Tibial nerve (tissue), 3 donors: ENCODE results near the gene GOSR1.

ENCODE experiments used
- POLR2A ChIP-seq, 2 donors: fragments of 450-650 bp; IDR thresholded peaks; one replicate each; pipeline ENCODE4 v1.6.1; 2017; ENCODE audit warnings: antibody characterized with exemption in 2 of 2, mild to moderate bottlenecking in 2 of 2, moderate library complexity in 2 of 2
- TF ChIP-seq, protein P1 (sequence below), 5 experiments: fragments of 200-600 bp in 3 of 5; fragments of 450-650 bp in 2 of 5; sonication (generic) in 3 of 5; IDR thresholded peaks; one replicate each; pipeline ENCODE4 v1.5.1; 2016 to 2019; ENCODE audit warnings: antibody characterized with exemption in 5 of 5, mild to moderate bottlenecking in 3 of 5, moderate library complexity in 2 of 5

GRCh38 chr17:30534298-30534697 lies 57.1 kb downstream of the GOSR1 start:
- TF ChIP-seq POLR2A (IDR thresholded peaks at IDR 0.05): no peak
- TF ChIP-seq, protein P1, sequence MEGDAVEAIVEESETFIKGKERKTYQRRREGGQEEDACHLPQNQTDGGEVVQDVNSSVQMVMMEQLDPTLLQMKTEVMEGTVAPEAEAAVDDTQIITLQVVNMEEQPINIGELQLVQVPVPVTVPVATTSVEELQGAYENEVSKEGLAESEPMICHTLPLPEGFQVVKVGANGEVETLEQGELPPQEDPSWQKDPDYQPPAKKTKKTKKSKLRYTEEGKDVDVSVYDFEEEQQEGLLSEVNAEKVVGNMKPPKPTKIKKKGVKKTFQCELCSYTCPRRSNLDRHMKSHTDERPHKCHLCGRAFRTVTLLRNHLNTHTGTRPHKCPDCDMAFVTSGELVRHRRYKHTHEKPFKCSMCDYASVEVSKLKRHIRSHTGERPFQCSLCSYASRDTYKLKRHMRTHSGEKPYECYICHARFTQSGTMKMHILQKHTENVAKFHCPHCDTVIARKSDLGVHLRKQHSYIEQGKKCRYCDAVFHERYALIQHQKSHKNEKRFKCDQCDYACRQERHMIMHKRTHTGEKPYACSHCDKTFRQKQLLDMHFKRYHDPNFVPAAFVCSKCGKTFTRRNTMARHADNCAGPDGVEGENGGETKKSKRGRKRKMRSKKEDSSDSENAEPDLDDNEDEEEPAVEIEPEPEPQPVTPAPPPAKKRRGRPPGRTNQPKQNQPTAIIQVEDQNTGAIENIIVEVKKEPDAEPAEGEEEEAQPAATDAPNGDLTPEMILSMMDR (IDR thresholded peaks at IDR 0.05): no peak
